Measurements from ENCODE around the gene ARHGAP32. TPM values are rescaled to one million over a fixed set of nuclear protein-coding genes. Genes with fewer than 3 reads are reported as not detected.

The ARHGAP32 gene
- total RNA-seq, 1 donor from 2014 or later: 41.5 TPM

DNA sequence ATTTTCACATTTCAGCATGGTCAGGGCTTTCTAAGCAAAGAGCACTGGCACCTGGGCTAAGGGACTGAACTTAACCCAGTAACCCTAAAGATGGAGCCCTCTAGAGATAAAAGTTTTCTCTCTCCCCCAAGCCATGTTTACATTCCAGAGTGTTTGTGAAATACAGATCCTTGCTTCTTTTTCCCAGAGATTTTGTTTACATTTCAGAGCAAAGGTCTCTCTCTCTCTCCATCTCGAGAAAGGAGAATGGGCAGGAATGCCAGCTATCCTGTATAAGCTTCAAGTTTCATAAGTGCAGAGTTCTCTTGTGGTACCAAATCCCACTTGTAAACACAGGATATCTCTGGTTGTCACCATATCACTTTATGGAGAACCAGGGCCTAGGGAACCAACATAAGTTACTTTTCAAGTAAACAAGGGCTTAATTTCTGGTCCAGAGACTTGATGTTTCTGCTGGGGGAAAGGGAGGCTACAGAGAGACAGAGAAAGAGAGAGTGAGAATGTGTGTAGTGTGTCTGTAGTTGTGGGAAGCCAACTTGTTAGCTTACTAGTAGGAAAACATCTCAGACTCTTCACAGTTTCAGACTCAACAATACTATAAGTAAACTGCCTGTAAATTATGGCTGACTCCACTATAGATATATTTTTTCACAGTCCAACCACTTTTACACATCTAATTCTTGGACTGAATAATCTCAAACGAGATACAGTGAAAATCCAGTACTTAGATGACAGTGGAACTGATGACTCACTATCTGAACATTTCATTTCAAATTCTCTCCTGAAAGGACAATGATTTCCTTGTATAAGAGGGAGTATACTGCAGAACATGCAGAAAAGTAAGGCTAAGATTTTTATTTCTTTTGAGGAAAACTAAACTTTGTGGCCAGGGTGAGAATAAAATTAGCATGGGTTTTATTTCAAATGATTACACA lies 76.2 kb downstream of the ARHGAP32 start:
- no peak for DNase-seq (ENCODE audit: low spot score)

DNA sequence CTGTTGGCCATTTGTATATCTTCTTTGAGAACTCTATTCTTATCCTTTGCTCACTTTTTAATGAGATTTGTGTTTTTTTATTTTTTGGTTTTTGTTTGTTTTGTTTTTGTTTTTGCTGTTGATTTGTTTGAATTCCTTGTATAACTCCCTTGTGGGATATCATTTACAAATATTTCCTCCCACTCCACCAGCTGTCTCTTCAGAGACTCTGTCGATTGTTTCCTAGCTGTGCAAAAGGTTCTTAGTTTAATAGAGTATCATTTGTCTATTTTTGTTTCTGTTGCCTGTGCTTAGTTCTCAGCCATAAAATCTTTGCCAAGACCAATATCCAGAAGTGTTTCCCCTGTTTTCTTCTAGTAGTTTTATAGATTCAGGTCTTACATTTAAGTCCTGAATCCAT lies 82.4 kb downstream of the ARHGAP32 start:
- no peak for DNase-seq (ENCODE audit: low spot score)

DNA sequence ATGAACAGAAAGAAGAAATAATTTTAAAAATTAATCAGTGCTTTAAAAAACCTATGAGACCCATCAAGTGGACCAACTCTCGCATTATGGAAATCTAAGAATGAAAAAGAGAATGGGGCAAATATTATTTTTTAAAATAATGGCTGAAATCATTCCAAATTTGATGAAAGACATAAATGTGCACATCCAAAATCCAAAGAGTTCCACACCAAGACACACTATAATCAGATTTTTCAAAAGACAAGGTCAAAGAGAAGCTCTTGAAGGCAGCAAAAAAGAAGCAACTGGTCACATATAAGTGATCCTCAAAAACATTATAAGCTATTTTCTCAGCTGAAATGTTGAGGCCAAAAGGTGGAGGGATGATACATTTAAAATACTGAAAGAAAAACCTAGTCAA lies 85.3 kb downstream of the ARHGAP32 start:
- DNase-seq (ENCODE audit: low spot score): no peak

DNA sequence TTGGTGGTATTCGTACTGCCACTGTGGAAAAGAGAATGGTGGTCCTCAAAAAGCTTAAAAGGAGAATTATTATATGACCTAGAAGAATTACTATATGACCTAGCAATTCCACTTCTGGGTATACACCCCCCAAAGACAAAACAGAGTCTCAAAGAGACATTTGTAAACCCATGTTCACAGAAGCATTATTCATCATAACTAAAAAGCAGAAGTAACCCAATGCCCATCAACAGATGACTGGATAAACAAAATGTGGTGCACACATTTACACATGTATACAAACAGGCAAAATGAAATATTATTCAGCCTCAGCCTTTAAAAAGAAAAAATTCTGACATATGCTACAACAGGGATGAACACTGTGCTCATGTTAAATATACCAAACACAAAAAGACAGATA lies 89.4 kb downstream of the ARHGAP32 start:
- DNase-seq (ENCODE audit: low spot score): no peak

DNA sequence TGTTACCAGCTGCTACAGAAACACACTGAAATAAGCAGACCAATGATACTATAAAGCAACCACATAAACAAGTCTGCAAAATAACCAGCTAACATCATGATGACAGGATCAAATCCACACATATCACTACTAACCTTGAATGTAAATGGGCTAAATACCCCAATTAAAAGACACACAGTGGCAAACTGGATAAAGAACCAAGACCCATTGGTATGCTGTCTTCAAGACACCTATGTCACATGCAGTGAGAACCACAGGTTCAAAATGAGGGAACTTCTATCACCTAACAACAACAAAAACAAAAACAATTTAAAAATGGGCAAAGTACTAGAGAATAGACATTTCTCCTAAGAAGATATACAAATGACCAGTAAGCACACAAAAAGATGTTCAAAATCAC lies 89.9 kb downstream of the ARHGAP32 start:
- DNase-seq (ENCODE audit: low spot score): no peak

DNA sequence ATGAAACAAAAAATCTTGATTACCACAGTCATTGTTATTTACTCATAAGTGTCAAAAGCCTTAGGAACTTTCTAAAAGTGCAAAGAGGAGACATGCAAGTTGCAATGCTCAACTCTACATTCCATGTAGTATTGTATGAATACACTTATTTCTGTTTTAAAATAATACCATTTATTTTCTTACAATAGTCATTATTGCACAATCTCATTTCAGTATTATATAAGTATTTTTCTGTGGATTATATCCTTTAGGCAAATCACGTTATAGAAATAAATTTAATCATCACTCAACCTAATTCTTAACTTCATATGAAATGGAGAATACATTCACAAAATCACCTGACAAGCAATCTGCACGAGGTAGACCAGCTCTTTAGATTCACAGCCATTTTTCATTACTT lies 98.8 kb downstream of the ARHGAP32 start:
- no peak for DNase-seq (ENCODE audit: low spot score)

DNA sequence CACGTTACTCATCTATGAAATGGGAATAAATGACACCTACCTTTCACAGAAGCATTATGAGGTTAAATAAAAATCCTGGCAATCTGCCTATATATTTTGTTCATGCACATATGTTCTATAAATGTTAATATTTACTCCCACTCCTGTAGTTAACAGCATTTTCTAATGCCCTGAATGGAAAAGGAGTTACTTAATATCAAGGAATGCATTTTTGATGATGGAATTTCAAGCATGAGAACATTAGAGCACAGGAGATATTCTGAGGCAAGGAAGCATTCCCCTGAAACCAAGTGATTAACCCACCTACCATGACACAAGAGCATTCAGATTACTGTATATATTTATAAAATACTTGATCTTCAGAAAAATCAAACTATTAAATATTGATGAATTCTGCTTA lies 102.1 kb downstream of the ARHGAP32 start:
- no peak for DNase-seq (ENCODE audit: low spot score)

DNA sequence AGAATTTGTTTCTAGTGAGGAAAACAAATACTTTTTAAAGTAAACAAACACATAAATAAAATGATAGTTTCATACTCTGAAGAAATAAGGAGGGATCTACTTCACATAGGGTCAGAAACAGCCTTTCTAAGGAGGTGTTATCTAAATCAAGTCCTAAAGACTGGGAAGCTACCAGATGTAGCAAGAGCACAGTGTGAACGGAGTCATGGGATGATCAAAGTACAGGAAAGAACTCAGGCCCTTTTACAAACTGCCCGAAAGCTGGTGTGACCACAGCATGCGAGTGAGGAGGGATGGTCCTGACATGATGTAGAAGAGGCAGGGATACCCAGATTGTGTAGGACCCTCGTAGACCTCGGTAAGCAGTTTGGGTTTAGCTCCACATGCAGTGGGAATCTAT lies 102.8 kb downstream of the ARHGAP32 start:
- no peak for DNase-seq (ENCODE audit: low spot score)

DNA sequence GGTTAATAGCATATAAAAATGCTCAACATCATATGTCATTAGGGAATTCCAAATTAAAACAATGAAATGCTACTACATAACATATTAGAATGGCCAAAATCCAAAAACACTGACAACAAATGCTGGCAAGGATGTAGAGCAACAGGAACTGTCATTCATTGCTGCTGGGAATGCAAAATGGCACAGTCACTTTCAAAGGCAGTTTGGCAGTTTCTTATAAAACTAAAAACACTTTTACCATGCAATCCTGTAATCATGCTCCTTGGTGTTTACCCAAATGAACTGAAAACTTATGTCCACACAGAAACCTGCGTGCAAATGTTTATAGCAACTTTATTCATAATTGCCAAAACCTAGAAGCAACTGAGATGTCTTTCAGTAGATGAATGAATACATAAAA lies 105.1 kb downstream of the ARHGAP32 start:
- no peak for DNase-seq (ENCODE audit: low spot score)

DNA sequence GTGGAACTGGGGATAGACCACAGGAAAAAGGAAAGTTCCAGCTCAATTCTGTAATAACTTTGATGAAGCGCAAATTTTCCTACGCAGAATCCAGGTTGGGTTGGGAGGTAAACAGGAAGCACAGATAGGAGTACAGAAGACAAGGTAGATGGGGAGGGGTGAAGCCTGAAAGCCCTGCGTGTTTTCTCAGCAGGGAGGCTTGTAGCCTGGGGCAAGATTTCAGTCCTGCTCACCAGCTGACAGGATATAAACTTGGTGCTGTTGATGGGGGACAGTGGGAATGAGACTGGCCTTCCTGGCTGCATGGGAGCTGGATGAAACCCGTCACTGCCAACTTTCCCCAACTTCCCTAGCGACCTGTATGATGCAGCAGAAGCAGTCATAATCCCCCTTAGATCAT lies 114.9 kb downstream of the ARHGAP32 start:
- DNase-seq (ENCODE audit: low spot score): no peak

DNA sequence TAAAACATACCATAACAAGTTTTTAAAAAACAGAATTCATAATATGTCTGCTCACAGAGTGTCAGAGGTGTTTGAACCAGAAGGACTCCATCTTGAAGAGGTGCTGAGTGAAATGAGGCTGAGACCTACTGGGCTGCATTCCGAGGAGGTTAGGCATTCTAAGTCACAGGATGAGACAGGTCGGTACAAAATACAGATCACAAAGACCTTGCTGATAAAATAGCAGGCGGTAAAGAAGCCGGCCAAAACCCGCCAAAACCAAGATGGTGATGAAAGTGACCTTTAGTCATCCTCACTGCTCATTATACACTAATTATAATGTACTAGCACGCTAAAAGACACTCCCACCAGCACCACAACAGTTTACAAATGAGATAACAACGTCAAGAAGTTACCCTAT lies 116.4 kb downstream of the ARHGAP32 start:
- DNase-seq (ENCODE audit: low spot score): no peak

DNA sequence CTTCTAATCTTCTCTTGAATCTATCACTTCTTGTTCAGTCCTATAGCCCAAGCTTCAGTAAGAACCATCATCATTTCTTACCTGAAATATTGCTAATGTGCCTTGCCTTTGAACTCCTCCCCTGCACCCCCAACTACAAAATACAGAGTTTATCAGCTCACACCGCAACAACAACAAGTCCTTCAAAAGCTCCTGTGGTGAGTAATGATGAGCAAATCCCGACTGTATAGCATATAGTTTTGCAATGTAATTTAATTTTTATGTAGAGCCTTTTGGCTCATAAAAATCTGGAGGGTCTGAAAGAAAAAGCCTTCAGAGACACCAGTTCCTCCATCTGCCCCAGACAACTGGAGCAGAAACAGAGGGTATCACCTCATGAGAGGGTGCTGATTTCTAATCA lies 124.7 kb downstream of the ARHGAP32 start:
- no peak for DNase-seq (ENCODE audit: low spot score)

DNA sequence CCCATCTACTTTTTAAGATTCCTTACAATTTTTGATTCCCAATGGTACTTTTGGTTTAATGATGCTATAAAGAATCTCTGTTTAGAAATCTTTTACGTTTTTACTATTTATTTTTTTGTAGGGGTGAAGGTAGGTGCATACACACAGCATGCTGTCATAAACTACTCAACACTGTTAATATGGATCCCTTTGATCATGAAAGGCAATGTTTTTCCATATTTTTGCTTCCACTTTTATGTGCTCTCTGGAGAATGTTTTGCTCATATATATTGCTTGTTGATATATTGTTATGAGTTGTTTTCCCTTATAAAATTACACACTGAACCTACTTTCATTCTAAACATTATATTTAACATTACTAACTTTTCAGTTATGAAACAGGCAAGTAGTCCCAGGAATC lies 125.9 kb downstream of the ARHGAP32 start:
- DNase-seq (ENCODE audit: low spot score): no peak

DNA sequence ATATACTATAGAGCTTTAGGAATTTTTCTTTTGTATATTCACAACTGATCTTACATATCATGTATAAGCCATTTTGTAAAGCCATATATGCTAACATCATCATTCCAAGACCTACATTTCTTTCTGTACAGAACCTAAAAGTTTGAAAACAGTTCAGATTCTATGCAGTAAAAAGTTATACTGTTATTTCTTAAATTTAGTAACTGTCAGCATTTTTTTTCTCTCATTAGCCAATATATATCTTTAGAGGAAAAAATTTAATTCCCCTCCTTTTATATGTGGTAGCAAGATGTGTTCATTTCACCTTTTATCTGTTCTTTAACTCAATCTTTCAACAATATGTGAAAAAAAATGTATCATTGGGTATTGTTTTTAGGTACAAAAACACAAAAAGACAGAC lies 129.0 kb downstream of the ARHGAP32 start:
- no peak for DNase-seq (ENCODE audit: low spot score)

DNA sequence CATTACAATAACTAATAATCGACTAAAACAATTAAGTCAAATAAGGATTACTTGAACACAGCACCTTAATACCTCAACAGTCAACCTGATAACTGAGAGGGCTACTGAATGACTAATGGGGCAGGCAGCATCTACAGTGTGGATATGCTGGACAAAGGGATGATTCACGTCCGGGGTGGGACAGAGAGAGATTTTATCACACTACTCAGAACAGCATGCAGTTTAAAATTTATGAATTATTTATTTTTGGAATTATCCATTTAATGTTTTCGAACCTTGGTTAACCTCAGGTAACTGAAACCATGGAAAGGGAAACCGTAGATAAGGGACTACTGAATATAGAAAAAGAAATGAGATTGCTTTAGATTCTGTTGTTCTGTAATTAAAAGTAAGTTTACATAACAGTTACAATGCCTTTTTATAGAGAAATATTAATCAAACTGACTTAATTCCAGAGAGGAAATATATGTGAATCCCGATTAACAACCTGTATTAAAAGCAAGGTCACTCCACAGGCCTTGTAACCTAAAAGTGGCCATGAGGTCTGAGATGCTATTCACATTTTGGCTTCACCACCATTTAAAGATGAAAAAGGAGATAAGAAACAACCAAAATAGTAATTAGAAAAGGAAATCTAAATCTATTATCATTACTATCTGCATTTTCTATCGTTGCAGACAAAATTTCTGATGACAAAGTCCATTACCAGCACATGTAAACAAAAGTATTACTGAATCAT lies 130.5 kb downstream of the ARHGAP32 start:
- no peak for DNase-seq (ENCODE audit: low spot score)

DNA sequence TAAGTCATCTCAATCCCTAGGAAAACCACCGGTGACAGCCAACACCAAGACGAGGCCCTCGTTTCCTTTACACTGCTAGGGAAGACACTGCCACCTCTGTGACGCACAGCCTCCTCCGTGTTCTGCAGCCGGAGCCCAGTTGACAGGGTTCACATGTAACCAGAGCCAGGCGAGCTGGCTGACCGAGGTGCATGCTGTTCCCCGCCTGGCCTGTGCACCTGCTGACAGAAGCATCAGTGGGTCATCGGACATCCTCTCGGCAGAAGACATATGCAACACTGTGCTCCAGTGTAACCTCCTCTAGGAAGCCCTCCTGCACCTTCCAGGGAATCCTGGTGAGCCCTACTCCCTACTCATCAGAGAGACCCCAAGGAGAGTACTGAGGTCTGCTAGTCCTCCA lies 135.2 kb downstream of the ARHGAP32 start:
- no peak for DNase-seq (ENCODE audit: low spot score)

DNA sequence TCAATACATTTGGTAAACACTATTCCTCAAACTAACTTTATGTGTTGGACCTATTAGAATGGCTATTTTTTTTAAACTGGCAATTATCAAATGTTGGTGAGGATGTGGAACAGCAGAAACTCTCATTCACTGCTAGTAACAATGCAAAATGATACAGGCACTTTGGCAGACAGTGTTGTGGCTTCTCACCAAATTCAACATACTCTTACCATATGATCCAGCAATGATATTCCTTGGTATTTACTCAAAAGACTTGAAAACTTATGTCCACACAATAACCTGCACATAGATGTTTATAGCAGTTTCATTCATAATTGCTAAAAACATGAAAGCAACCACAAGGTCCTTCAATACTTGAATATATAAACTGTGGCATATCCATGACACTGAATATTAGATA lies 136.9 kb downstream of the ARHGAP32 start:
- no peak for DNase-seq (ENCODE audit: low spot score)

DNA sequence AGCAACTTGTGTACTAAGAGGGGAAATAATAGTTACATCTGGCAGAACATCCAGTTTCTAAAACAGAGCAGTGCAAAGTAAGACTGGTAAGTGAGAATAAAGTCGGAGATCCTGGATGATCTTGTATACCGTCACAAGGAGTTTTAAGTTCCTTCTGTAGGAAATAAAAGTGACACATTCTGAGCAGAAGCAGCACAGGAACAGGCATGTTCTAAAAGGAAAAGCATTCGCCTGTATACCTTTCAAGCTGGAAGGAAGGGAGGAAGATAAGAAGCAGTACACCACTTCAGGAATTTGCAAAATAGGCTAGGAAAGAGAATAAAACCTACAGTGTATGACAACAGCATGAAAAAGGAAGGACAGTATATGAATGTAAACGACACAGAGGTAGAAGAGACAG lies 143.2 kb downstream of the ARHGAP32 start:
- no peak for DNase-seq (ENCODE audit: low spot score)

DNA sequence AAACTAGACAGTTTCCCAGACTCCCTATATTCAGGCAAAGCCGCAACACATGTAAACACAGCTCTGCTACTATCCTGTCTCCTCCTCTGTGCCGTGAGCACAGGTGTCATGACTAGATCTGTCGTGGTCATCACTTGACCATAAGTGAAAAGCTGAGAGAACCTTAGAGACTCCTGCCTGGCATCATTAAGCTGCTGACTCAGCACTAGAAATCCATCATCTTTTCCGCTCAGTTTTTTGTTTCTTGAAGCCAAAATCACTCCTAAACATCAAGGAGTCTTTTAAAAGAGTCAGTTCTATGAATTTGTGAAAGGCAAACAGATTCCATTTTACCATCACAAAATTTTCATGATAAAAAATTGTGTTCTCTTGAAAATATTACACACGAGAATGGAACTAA lies 147.0 kb downstream of the ARHGAP32 start:
- no peak for DNase-seq (ENCODE audit: low spot score)

DNA sequence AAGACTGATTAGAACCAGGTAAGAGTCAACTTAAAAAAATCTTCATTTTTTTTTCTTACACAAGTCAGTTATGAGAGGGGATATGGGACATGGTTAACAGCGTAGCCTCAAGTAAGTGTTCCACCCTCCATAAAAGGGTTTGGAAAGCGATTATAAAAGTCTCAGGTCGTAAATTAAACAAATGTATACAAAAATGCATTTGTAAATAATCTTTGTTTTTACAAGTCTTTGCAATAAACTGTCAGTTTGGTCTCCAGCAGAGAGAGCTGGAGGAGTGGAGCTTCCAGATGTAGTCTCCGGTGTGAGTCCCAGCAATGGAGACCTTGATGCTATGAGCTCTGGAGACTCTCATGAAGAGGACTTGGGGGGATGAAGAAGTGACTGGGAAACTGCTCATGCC lies 149.6 kb downstream of the ARHGAP32 start:
- no peak for DNase-seq (ENCODE audit: low spot score)

DNA sequence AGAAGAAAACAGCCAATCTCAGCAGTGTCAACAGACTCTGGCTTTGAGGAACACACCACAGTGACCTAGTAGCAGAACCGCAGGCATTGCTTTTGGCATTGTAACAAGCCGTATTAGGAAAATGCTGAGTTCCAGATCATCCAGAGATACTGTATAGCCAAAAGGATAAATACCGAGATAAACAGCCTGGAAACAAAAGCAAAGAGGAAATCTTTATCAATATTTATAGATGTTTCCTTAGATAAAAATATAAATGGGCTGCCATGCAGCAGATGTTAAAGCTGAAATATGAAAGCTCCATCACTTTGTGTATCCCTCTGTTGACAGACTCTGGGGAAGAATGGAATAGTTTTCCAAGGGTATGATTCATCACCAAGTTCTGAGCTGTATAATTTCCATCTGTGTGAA lies 150.5 kb downstream of the ARHGAP32 start:
- DNase-seq (ENCODE audit: low spot score): no peak

DNA sequence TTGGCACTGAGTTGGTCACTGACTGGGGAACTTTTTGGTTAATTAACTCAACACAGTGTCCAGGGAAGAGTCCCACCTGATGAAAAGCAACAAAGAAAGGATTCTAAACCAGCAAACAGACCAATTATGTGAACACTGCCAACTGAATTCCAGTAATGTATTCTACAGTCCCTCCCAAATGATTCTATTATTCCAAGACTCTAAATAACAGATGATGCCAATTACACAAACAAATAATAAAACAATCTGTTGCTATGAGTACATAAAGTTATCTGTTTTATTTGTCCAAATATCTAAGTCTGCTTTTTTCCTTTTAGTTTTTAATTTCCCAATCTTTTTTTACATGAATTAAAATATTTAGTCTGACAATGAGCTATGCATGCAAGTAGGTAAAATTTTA lies 151.2 kb downstream of the ARHGAP32 start:
- no peak for DNase-seq (ENCODE audit: low spot score)

DNA sequence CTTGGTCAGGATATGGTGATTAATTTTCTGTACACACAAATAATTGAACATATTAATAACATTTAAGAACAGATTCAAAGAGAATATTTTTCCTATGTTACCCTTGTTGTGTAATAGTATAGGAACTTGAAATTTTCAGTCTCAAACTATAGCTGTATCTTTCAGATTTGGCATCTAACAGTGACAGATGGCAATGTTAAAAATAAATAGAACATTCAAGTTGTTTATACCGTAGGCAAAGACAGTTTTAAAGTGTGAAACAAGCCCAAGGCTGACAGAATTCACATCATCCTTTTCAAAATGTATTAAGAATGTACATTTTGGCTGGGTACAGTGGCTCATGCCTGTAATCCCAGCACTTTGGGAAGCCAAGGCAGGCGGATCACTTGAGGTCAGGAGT lies 156.9 kb downstream of the ARHGAP32 start:
- DNase-seq (ENCODE audit: low spot score): no peak

Data from mucosa of gallbladder (tissue), 1 donor.